GM18951 (cell line): ENCODE data around the gene CAMK2G.
"Not testable (repeated sequence)": the region's sequence is repeated elsewhere in the genome, so short reads cannot be mapped to it uniquely, and the experiment has no call there.

Experiments used
- POLR2A ChIP-seq: IDR thresholded peaks from 4 replicates; pipeline ENCODE4 v1.6.1; 2011; ENCODE audit warnings: mild to moderate bottlenecking; ENCODE audit not compliant: insufficient read length, insufficient read depth; ENCODE audit errors: extremely low read depth
- in situ Hi-C: fragments of 300-500 bp; cut with MboI; formaldehyde crosslinking; loops from one replicate; pipeline ENCODE4 v1.12.0; 2022; ENCODE audit warnings: low sequenced_read_pairs, mixed read lengths, inconsistent platforms; ENCODE audit not compliant: unreplicated experiment

CAMK2G gene

GRCh38 chr10:73842349-73842748 is 32.0 kb downstream of the CAMK2G start:
- TF ChIP-seq POLR2A, result no peak
- in situ Hi-C loops, result no loop called here

GRCh38 chr10:73841526-73842285 is 32.6 kb downstream of the CAMK2G start:
- in situ Hi-C loops, result no loop called here
- TF ChIP-seq POLR2A, result no peak

- in situ Hi-C loops, result no loop called here
- TF ChIP-seq POLR2A, result no peak
These were observed 33.3 kb downstream of the CAMK2G start for GRCh38 chr10:73841061-73841421.

- in situ Hi-C loops, result no loop called here
- TF ChIP-seq POLR2A, result no peak
These were observed 33.8 kb downstream of the CAMK2G start for GRCh38 chr10:73840403-73841060.

GRCh38 chr10:73840056-73840402 is 34.3 kb downstream of the CAMK2G start:
- in situ Hi-C loops, result no loop called here
- no peak for TF ChIP-seq POLR2A

GRCh38 chr10:73839276-73839966 is 34.9 kb downstream of the CAMK2G start:
- in situ Hi-C loops, result no loop called here

GRCh38 chr10:73838827-73839226 is 35.5 kb downstream of the CAMK2G start:
- no peak for TF ChIP-seq POLR2A
- in situ Hi-C loops, result no loop called here

More at GRCh38 chr10:73839276-73839966, 34.9 kb downstream of the CAMK2G start:
- no peak for TF ChIP-seq POLR2A

- in situ Hi-C loops, result no loop called here
These were observed 36.3 kb downstream of the CAMK2G start for GRCh38 chr10:73838008-73838567.

GRCh38 chr10:73837072-73837471 is 37.3 kb downstream of the CAMK2G start:
- in situ Hi-C loops, result no loop called here
- TF ChIP-seq POLR2A, result no peak

More at GRCh38 chr10:73838008-73838567, 36.3 kb downstream of the CAMK2G start:
- TF ChIP-seq POLR2A, result no peak

- in situ Hi-C loops, result no loop called here
- no peak for TF ChIP-seq POLR2A
These were observed 37.9 kb downstream of the CAMK2G start for GRCh38 chr10:73836427-73836980.

- in situ Hi-C loops, result not testable (repeated sequence)
These were observed 45.3 kb downstream of the CAMK2G start for GRCh38 chr10:73829090-73829489.

GRCh38 chr10:73828161-73828560 is 46.2 kb downstream of the CAMK2G start:
- in situ Hi-C loops, result no loop called here
- no peak for TF ChIP-seq POLR2A

GRCh38 chr10:73827346-73828089 is 46.8 kb downstream of the CAMK2G start:
- in situ Hi-C loops, result no loop called here
- TF ChIP-seq POLR2A, result no peak
